Activated CD8-positive, alpha-beta T cell treated with anti-CD3 and anti-CD28 coated beads for 36 hours (primary cell): ENCODE results near the gene ATP2B2. TPM values are rescaled to one million over a fixed set of nuclear protein-coding genes. Genes with fewer than 3 reads are reported as not detected.

Experiments used
- ATAC-seq: fragments of 200-7000 bp; cut with Tn5 transposase; one replicate; pipeline ENCODE4 v1.10.0; 2021; ENCODE audit warnings: mild to moderate bottlenecking, moderate library complexity
- CTCF ChIA-PET: fragments of 350-600 bp; sonication (Branson Sonifier 250); formaldehyde crosslinking; loops from one replicate; lab custom pipeline; 2021; ENCODE audit warnings: antibody characterized with exemption; lab: Charles Lee
- POLR2A ChIA-PET: fragments of 350-600 bp; sonication (Branson Sonifier 250); formaldehyde crosslinking; loops from one replicate; lab custom pipeline; 2021; ENCODE audit warnings: antibody characterized with exemption; lab: Charles Lee
- DNase-seq: peaks from one replicate; pipeline ENCODE4 v3.0.0-alpha.2; 2020
- H3K27ac Mint-ChIP-seq: one replicate; pipeline ENCODE4 v1.8.0; 2021; ENCODE audit warnings: mild to moderate bottlenecking, mixed read lengths
- H3K27me3 Mint-ChIP-seq: one replicate; pipeline ENCODE4 v1.8.0; 2021; ENCODE audit warnings: mixed read lengths
- H3K36me3 Mint-ChIP-seq: one replicate; pipeline ENCODE4 v1.8.0; 2021; ENCODE audit warnings: low read depth, mixed read lengths
- H3K4me1 Mint-ChIP-seq: one replicate; pipeline ENCODE4 v1.8.0; 2021; ENCODE audit warnings: low read depth, mixed read lengths
- H3K4me3 Mint-ChIP-seq: one replicate; pipeline ENCODE4 v1.8.0; 2021; ENCODE audit warnings: mild to moderate bottlenecking, moderate library complexity, mixed read lengths
- H3K9me3 Mint-ChIP-seq: one replicate; pipeline ENCODE4 v1.8.0; 2021; ENCODE audit warnings: mixed read lengths
- CTCF ChIP-seq: fragments of 200-600 bp; IDR thresholded peaks from one replicate; pipeline ENCODE4 v1.8.0; 2022; ENCODE audit warnings: antibody characterized with exemption, mild to moderate bottlenecking
- intact Hi-C: fragments of 100-400 bp; cut with micrococcal nuclease; formaldehyde crosslinking; loops from one replicate; pipeline ENCODE4 v1.10.0; 2022
- total RNA-seq, 2 experiments: library from RNA; stranded (reverse); gene quantifications; one replicate each; pipeline ENCODE4 v1.2.3, GENCODE V29; 2021

ATP2B2 gene
- total RNA-seq, 2 experiments from 2014 or later = not detected

GRCh38 chr3:10360478-10360877 lies 144.9 kb downstream of the ATP2B2 start:
- ATAC-seq (no peak), DNase-seq (no peak)
- H3K36me3 Mint-ChIP-seq = no peaks in the 10 kb centered on the region
- POLR2A ChIA-PET = interaction anchor here (0.9 kb wide), 1 partner anchor 321 kb away, joined by 3 read pairs; no protein-coding TSS in a partner anchor
- CTCF ChIA-PET = interaction anchor here (1.4 kb wide), 1 partner anchor 17 kb away, joined by 5 read pairs; no protein-coding TSS in a partner anchor
- peaks cover 13% of the 10 kb centered on the region for H3K4me1 Mint-ChIP-seq
- no peak for TF ChIP-seq CTCF
- no peaks in the 10 kb centered on the region for H3K9me3 Mint-ChIP-seq
- peaks cover 6% of the 10 kb centered on the region for H3K27me3 Mint-ChIP-seq
- no peak overlapping the region for H3K27ac Mint-ChIP-seq
- intact Hi-C loops = no loop called here
- H3K4me3 Mint-ChIP-seq = no peak overlapping the region

GRCh38 chr3:10359761-10360161 lies 145.6 kb downstream of the ATP2B2 start:
- Mint-ChIP-seq H3K27me3 (peaks cover 6% of the 10 kb centered on the region), H3K4me1 (peaks cover 9% of the 10 kb centered on the region), H3K36me3 (no peaks in the 10 kb centered on the region), H3K4me3 (no peak overlapping the region), H3K9me3 (no peaks in the 10 kb centered on the region), H3K27ac (no peak overlapping the region)
- intact Hi-C loops = no loop called here
- DNase-seq (no peak), ATAC-seq (no peak)
- ChIA-PET CTCF (no interaction called here), POLR2A (no interaction called here)
- no peak for TF ChIP-seq CTCF

GRCh38 chr3:10358309-10358980 lies 146.9 kb downstream of the ATP2B2 start:
- no peak overlapping the region for H3K4me3 Mint-ChIP-seq
- H3K27me3 Mint-ChIP-seq = peaks cover 7% of the 10 kb centered on the region
- intact Hi-C loops = no loop called here
- ChIA-PET CTCF (interaction anchor here (0.9 kb wide), 1 partner anchor 38 kb away, joined by 3 read pairs; the partner anchor contains the start of gene SEC13), POLR2A (no interaction called here)
- H3K36me3 Mint-ChIP-seq = no peaks in the 10 kb centered on the region
- H3K27ac Mint-ChIP-seq = no peak overlapping the region
- no peak for DNase-seq
- ATAC-seq = no peak
- TF ChIP-seq CTCF = no peak
- no peaks in the 10 kb centered on the region for H3K9me3 Mint-ChIP-seq
- peaks cover 2% of the 10 kb centered on the region for H3K4me1 Mint-ChIP-seq

- DNase-seq (no peak), ATAC-seq (no peak)
- Mint-ChIP-seq H3K9me3 (no peaks in the 10 kb centered on the region), H3K36me3 (no peaks in the 10 kb centered on the region), H3K4me3 (no peak overlapping the region), H3K27me3 (peaks cover 7% of the 10 kb centered on the region), H3K4me1 (no peaks in the 10 kb centered on the region), H3K27ac (no peak overlapping the region)
- POLR2A ChIA-PET = no interaction called here
- CTCF ChIA-PET = interaction anchor here (0.9 kb wide), 1 partner anchor 37 kb away, joined by 3 read pairs; the partner anchor contains the start of gene SEC13
- no peak for TF ChIP-seq CTCF
- intact Hi-C loops = no loop called here
Measured at GRCh38 chr3:10357592-10358308, 147.6 kb downstream of the ATP2B2 start.

GRCh38 chr3:10357095-10357494 lies 148.3 kb downstream of the ATP2B2 start:
- no peak for TF ChIP-seq CTCF
- intact Hi-C loops = no loop called here
- H3K4me1 Mint-ChIP-seq = no peaks in the 10 kb centered on the region
- H3K27me3 Mint-ChIP-seq = peaks cover 7% of the 10 kb centered on the region
- no peak for DNase-seq
- H3K9me3 Mint-ChIP-seq = no peaks in the 10 kb centered on the region
- CTCF ChIA-PET = no interaction called here
- POLR2A ChIA-PET = no interaction called here
- ATAC-seq = no peak
- no peak overlapping the region for H3K4me3 Mint-ChIP-seq
- no peak overlapping the region for H3K27ac Mint-ChIP-seq
- no peaks in the 10 kb centered on the region for H3K36me3 Mint-ChIP-seq
